ENCODE results near the gene KRT24.

DNA sequence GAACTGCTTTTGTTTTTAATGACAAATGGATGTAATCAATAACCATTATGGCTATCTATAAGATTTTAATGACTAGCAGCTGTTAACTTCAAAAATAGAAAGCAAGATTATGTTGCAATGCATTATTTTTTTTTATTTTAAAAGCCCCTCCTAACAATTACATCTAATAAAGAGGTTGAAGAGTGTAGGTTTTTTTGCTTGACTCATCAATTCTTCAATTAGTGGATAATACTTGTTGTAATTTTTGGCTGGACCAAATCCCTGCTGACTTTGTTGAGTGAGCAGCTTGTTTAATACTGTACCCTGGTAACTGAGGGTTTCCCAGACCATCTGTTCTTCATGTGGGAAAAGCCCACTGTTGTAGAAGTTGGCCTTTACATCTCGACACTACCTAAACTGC lies 27.4 kb upstream of the KRT24 start:
- TF ChIP-seq CTCF (conservative IDR thresholded peaks at IDR 0.05; ENCODE audit: low read depth, low read length), result no peak
- no peak for TF ChIP-seq CEBPB (IDR thresholded peaks at IDR 0.05; ENCODE audit: low read depth, low read length)
- TF ChIP-seq POLR2A (IDR thresholded peaks at IDR 0.05; ENCODE audit: low read depth, low read length), result no peak

Measured in IMR-90 (cell line).